Tibial artery (tissue), 4 donors: ENCODE measurements around the gene GBF1.
"Not testable (repeated sequence)": the region's sequence is repeated elsewhere in the genome, so short reads cannot be mapped to it uniquely, and the experiment has no call there.

Experiments used
- DNase-seq, 2 donors: peaks; one replicate each; pipeline ENCODE4 v3.0.0-alpha.2; 2019
- H3K27ac ChIP-seq, 2 donors: fragments of 200-600 bp; sonication (generic) in 1 of 2; 1 replicate in 1 of 2; 2 replicates in 1 of 2; pipeline ENCODE4 v1.5.1; 2018 to 2019; ENCODE audit warnings: mild to moderate bottlenecking in 1 of 2
- H3K27me3 ChIP-seq, 2 donors: fragments of 200-600 bp; sonication (generic) in 1 of 2; one replicate each; pipeline versions ENCODE4 v1.5.1 to v1.6.0; 2016 to 2019
- H3K36me3 ChIP-seq, 3 donors: fragments of 200-600 bp; sonication (generic) in 2 of 3; one replicate each; pipeline ENCODE4 v1.5.1; 2016 to 2019; ENCODE audit warnings: mild to moderate bottlenecking in 2 of 3
- H3K4me1 ChIP-seq, 4 donors: fragments of 200-600 bp; sonication (generic) in 2 of 4; 1 replicate in 3 of 4; 2 replicates in 1 of 4; pipeline ENCODE4 v1.5.1; 2016 to 2019
- H3K4me3 ChIP-seq, 2 donors: fragments of 200-600 bp; sonication (generic) in 1 of 2; 1 replicate in 1 of 2; 2 replicates in 1 of 2; pipeline ENCODE4 v1.5.1; 2018 to 2019; ENCODE audit warnings: mild to moderate bottlenecking in 2 of 2
- H3K9me3 ChIP-seq, 3 donors: fragments of 200-600 bp; sonication (generic) in 1 of 3; one replicate each; pipeline ENCODE4 v1.5.1; 2016 to 2019
- intact Hi-C: fragments of 100-400 bp; cut with DNase I; formaldehyde crosslinking; loops from one replicate; pipeline ENCODE4 v1.15.0; 2023; ENCODE audit warnings: low total_unique reads
- TF ChIP-seq, protein P1 (sequence below), 2 experiments: fragments of 200-600 bp in 1 of 2; fragments of 450-650 bp in 1 of 2; IDR thresholded peaks; one replicate each; pipeline ENCODE4 v1.5.1; 2017 to 2019; ENCODE audit warnings: antibody characterized with exemption in 2 of 2, mild to moderate bottlenecking in 1 of 2, moderate library complexity in 1 of 2

The GBF1 gene

DNA sequence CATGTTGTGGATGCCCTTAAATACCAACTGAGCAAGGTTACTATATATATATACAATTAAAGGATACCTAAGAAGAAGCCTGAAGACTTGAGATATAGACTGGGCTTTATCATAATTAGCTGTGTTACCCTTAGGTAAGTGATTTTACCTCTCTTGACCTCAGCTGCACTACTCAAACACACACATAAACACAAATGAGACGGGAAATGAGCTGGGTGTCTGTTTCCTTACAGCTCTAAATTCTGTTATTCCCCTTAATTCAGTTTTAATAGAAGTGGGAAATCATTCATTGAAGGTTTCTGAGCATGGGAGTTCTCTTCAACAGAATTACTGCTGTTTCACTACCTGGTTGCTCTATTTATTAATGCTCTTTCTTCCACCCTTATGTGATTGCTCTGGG lies 60.7 kb downstream of the GBF1 start:
- TF ChIP-seq, protein P1, sequence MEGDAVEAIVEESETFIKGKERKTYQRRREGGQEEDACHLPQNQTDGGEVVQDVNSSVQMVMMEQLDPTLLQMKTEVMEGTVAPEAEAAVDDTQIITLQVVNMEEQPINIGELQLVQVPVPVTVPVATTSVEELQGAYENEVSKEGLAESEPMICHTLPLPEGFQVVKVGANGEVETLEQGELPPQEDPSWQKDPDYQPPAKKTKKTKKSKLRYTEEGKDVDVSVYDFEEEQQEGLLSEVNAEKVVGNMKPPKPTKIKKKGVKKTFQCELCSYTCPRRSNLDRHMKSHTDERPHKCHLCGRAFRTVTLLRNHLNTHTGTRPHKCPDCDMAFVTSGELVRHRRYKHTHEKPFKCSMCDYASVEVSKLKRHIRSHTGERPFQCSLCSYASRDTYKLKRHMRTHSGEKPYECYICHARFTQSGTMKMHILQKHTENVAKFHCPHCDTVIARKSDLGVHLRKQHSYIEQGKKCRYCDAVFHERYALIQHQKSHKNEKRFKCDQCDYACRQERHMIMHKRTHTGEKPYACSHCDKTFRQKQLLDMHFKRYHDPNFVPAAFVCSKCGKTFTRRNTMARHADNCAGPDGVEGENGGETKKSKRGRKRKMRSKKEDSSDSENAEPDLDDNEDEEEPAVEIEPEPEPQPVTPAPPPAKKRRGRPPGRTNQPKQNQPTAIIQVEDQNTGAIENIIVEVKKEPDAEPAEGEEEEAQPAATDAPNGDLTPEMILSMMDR (IDR thresholded peaks at IDR 0.05) = no peak
- H3K4me1 ChIP-seq = peaks cover 0 to 16% (median 6%) of the 10 kb centered on the region in 4 donors

DNA sequence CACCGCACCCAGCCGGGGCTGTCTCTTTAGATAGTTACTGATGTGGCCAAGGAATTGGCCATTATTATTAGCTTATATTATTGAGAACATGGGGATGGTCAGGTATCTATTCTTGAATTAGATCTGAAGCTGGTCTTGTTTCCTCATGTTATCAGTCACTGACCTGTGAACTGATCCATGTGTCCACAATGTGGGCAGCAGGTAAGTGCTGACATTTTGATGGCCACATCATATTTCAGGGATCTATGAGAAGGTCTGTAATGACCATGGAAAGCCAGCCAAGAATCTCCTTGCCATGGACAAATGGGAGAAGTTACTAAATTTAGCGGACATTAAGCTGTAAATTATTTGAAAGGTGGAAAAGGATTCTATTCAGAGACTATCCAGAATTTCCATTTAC lies 61.4 kb downstream of the GBF1 start:
- H3K27me3 ChIP-seq = no peaks in the 10 kb centered on the region
- H3K27ac ChIP-seq = no peak overlapping the region
- TF ChIP-seq, protein P1 (IDR thresholded peaks at IDR 0.05) = no peak
- intact Hi-C loops = no loop called here
- H3K4me3 ChIP-seq = no peak overlapping the region
- no peaks in the 10 kb centered on the region for H3K9me3 ChIP-seq
- peaks cover 0 to 5% (median 0%) of the 10 kb centered on the region in 3 donors for H3K36me3 ChIP-seq
- H3K4me1 ChIP-seq = peaks cover 0 to 18% (median 10%) of the 10 kb centered on the region in 4 donors
- no peak for DNase-seq

More for the DNA sequence above, 60.7 kb downstream of the GBF1 start:
- Histone ChIP-seq H3K27me3 (no peaks in the 10 kb centered on the region), H3K36me3 (peaks cover 0 to 5% (median 0%) of the 10 kb centered on the region in 3 donors), H3K27ac (no peak overlapping the region), H3K9me3 (no peaks in the 10 kb centered on the region), H3K4me3 (no peak overlapping the region)
- intact Hi-C loops = no loop called here
- DNase-seq = no peak

DNA sequence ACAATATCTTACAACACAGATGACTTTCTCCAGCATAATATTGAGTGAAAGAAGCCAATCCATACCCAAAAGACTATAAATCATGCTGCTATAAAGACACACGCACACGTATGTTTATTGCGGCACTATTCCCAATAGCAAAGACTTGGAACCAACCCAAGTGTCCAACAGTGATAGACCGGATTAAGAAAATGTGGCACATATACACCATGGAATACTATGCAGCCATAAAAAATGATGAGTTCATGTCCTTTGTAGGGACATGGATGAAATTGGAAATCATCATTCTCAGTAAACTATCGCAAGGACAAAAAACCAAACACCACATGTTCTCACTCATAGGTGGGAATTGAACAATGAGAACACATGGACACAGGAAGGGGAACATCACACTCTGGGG lies 63.0 kb downstream of the GBF1 start:
- DNase-seq, H3K9me3 ChIP-seq, H3K27ac ChIP-seq, H3K27me3 ChIP-seq, intact Hi-C loops, H3K4me3 ChIP-seq, H3K36me3 ChIP-seq: not testable (repeated sequence)
- H3K4me1 ChIP-seq = peaks cover 0 to 34% (median 21%) of the 10 kb centered on the region in 4 donors

DNA sequence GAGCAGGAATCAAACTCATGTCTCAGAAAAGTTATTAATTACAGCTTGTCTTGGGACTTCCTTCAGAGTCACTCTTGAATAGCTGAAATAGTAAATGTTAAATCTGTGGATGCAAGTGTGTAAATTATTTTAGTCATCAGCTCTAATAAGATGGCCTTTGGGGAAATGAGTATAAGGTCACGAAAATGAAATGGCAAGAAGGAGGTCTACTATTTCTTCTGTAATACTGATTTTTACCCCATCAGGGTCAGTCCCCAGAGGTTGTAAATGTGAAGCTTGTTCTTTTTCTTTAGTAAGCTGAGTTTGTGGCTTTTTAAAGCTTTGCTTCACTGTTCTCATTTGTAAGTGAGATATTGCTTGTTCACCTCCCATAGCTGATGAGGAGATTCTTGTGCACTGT lies 63.9 kb downstream of the GBF1 start:
- TF ChIP-seq, protein P1 (IDR thresholded peaks at IDR 0.05) = no peak
- no peak for DNase-seq
- no peak overlapping the region for H3K27ac ChIP-seq
- H3K36me3 ChIP-seq = peaks cover 0 to 5% (median 0%) of the 10 kb centered on the region in 3 donors
- no peaks in the 10 kb centered on the region for H3K9me3 ChIP-seq
- H3K4me3 ChIP-seq = no peak overlapping the region
- peaks cover 0 to 39% (median 24%) of the 10 kb centered on the region in 4 donors for H3K4me1 ChIP-seq
- H3K27me3 ChIP-seq = no peaks in the 10 kb centered on the region
- intact Hi-C loops = no loop called here

DNA sequence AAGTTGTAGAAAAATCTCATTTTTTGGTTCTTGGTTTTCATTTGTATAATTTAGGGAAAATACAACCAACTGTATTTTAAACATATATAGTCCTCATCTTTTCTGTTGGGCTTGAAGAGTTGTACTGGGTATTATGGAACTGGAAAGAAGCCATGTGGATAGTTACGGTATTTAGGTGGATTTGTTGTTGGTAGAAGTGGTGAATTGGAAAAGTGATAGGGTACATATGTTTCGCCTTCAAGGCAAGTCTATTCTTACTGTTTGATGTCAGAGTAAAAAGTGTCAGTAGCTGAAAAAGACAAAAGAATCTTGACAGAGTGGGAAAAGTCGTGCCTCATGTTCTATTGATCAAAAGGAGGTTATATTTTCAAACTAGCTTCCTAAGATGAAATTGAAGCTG lies 64.6 kb downstream of the GBF1 start:
- peaks cover 0 to 5% (median 0%) of the 10 kb centered on the region in 3 donors for H3K36me3 ChIP-seq
- no peak overlapping the region for H3K27ac ChIP-seq
- H3K4me1 ChIP-seq = peaks cover 0 to 39% (median 24%) of the 10 kb centered on the region in 4 donors
- H3K27me3 ChIP-seq = no peaks in the 10 kb centered on the region
- intact Hi-C loops = no loop called here
- TF ChIP-seq, protein P1 (IDR thresholded peaks at IDR 0.05) = no peak
- H3K4me3 ChIP-seq = no peak overlapping the region
- no peaks in the 10 kb centered on the region for H3K9me3 ChIP-seq
- DNase-seq = no peak

DNA sequence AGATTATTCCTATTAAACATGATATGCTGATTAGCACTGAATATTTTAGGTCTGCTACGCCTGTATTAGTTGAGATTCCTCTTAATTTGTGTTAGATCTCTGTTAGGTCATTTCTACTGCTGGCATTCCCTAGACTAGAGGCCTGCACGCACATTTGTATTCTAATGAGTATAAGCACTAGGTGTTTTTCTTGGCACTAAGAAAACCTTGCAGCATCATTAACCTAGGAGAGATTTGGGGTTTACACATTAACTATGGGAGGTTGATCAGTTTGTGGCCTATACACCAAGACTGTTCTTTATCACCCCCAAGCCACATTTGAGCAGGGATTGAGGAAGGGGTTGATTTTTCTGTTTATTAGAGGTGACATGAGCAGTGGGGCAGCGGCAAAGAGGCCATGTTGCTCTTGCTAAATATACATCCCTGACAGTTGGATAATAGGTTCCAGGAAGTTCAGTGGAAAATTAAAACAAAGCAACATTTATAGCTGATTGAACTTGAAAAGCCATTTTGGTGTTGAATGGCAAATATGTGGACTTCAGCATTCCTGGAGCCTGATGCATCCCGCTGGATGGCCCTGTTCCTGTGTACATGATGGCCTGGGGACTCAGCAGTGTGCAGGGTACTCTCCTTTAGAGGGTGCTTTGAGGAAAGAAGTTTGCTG lies 65.2 kb downstream of the GBF1 start:
- peaks cover 0 to 39% (median 24%) of the 10 kb centered on the region in 4 donors for H3K4me1 ChIP-seq
- TF ChIP-seq, protein P1 (IDR thresholded peaks at IDR 0.05) = no peak
- H3K27me3 ChIP-seq = no peaks in the 10 kb centered on the region
- DNase-seq = no peak
- H3K27ac ChIP-seq = no peak overlapping the region
- H3K36me3 ChIP-seq = peaks cover 0 to 5% (median 0%) of the 10 kb centered on the region in 3 donors
- H3K4me3 ChIP-seq = no peak overlapping the region
- intact Hi-C loops = no loop called here
- no peaks in the 10 kb centered on the region for H3K9me3 ChIP-seq
